ENCODE measurements around the gene SLC17A9. TPM values are rescaled to one million over a fixed set of nuclear protein-coding genes. Genes with fewer than 3 reads are reported as not detected.

The SLC17A9 gene
- total and polyA plus RNA-seq, 10 of the 15 experiments (the other 5 are each of a cell fraction or from before 2014, with no cell fraction given) = 0.72 to 74.1 (median 29.4) TPM

DNA sequence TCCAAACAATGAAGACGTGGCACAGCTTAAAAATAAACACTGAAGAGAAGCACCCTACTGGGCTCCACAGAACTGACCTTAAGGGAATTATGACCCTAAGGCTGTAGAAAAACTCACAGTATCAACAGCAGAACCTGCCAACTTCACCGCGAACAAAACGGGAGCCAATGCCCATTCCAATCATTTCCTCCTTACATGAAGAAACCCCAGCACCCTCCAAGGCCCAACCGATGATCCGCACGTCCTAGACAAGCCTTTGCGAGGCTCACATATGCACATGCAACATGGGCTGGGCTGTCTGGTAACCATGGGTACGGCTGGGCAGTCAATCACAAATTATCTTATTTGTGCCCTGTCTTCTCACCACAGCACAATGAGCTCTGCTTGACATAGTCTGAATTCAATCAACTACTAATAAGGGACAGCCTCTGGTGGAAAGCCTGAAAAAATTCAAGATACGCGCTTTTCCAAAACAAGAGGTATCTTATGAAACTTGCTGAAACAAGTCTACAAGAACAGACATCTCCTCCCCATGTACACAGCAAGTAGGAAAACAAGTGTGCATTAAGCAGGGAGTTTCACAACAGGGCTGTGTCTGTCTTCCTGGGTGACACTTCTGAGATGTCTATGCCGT lies 27.9 kb upstream of the SLC17A9 start (continued):
- TF ChIP-seq, protein P1, sequence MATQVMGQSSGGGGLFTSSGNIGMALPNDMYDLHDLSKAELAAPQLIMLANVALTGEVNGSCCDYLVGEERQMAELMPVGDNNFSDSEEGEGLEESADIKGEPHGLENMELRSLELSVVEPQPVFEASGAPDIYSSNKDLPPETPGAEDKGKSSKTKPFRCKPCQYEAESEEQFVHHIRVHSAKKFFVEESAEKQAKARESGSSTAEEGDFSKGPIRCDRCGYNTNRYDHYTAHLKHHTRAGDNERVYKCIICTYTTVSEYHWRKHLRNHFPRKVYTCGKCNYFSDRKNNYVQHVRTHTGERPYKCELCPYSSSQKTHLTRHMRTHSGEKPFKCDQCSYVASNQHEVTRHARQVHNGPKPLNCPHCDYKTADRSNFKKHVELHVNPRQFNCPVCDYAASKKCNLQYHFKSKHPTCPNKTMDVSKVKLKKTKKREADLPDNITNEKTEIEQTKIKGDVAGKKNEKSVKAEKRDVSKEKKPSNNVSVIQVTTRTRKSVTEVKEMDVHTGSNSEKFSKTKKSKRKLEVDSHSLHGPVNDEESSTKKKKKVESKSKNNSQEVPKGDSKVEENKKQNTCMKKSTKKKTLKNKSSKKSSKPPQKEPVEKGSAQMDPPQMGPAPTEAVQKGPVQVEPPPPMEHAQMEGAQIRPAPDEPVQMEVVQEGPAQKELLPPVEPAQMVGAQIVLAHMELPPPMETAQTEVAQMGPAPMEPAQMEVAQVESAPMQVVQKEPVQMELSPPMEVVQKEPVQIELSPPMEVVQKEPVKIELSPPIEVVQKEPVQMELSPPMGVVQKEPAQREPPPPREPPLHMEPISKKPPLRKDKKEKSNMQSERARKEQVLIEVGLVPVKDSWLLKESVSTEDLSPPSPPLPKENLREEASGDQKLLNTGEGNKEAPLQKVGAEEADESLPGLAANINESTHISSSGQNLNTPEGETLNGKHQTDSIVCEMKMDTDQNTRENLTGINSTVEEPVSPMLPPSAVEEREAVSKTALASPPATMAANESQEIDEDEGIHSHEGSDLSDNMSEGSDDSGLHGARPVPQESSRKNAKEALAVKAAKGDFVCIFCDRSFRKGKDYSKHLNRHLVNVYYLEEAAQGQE (IDR thresholded peaks at IDR 0.05; ENCODE audit: low read depth, low read length) = no peak

DNA sequence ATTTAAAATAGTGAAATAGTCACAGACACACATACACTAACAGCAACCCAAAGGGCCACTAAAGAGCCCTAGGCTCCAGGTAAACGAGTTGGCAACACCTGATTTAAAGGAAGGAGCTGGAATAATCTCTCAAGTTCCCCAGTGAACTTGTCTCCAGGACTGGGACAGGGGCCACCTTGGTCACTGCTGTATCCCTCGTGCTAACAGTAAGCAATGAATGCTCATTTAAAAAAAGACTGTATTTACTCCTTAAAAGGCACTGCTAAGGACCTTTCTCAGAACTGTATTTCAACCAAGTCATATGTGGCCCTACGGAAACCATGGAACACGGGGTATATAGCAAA lies 27.5 kb upstream of the SLC17A9 start:
- DNase-seq (ENCODE audit: low read depth, low spot score) (no peak), ATAC-seq (no peak), FAIRE-seq (no peak)
- intact Hi-C loops (cut with micrococcal nuclease; ENCODE audit: unreplicated experiment) (no loop called here), in situ Hi-C loops (cut with MboI) (no loop called here)
- no peaks in the 10 kb centered on the region; a peak in 1 of 4 replicates for H3K36me3 ChIP-seq (ENCODE audit: control insufficient read depth in 2 of 2, insufficient read depth in 2 of 2, low read length in 1 of 2)
- ChIA-PET RAD21 (ENCODE audit: unreplicated experiment) (interaction anchor here (0.6 to 1.8 kb wide), 5 partner anchors 10 to 102 kb away, joined by 3 to 5 read pairs (median 4); no protein-coding TSS in a partner anchor), POLR2A (interaction anchor here (0.7 to 5.4 kb wide), 6 partner anchors 9 to 88 kb away, joined by 3 to 59 read pairs (median 6); partner anchors contain the start of genes GID8, SLC17A9 and TCFL5), SMC1A (ENCODE audit: uncharacterized antibody, unreplicated experiment) (interaction anchor here (1.1 to 2.1 kb wide), 4 partner anchors 23 to 47 kb away, joined by 3 to 5 read pairs (median 4); no protein-coding TSS in a partner anchor), CTCF (interaction anchor here (0.6 to 2.6 kb wide), 5 partner anchors 9 to 87 kb away, joined by 3 to 14 read pairs (median 5); no protein-coding TSS in a partner anchor)
- TF ChIP-seq, protein P2, sequence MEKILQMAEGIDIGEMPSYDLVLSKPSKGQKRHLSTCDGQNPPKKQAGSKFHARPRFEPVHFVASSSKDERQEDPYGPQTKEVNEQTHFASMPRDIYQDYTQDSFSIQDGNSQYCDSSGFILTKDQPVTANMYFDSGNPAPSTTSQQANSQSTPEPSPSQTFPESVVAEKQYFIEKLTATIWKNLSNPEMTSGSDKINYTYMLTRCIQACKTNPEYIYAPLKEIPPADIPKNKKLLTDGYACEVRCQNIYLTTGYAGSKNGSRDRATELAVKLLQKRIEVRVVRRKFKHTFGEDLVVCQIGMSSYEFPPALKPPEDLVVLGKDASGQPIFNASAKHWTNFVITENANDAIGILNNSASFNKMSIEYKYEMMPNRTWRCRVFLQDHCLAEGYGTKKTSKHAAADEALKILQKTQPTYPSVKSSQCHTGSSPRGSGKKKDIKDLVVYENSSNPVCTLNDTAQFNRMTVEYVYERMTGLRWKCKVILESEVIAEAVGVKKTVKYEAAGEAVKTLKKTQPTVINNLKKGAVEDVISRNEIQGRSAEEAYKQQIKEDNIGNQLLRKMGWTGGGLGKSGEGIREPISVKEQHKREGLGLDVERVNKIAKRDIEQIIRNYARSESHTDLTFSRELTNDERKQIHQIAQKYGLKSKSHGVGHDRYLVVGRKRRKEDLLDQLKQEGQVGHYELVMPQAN (conservative IDR thresholded peaks at IDR 0.05) = 0 out of 2 replicates have a peak, but pooled peaks have one; percentile 8
- TF ChIP-seq MEF2A (IDR thresholded peaks at IDR 0.05; ENCODE audit: insufficient read depth, low read depth, low read length) (no peak), RB1 (IDR thresholded peaks at IDR 0.05; ENCODE audit: borderline replicate concordance) (no peak), TCF12 (IDR thresholded peaks at IDR 0.05; ENCODE audit: low read depth, low read length) (no peak), CREB1 (IDR thresholded peaks at IDR 0.05; ENCODE audit: low read depth) (no peak)
- TF ChIP-seq, protein P3, sequence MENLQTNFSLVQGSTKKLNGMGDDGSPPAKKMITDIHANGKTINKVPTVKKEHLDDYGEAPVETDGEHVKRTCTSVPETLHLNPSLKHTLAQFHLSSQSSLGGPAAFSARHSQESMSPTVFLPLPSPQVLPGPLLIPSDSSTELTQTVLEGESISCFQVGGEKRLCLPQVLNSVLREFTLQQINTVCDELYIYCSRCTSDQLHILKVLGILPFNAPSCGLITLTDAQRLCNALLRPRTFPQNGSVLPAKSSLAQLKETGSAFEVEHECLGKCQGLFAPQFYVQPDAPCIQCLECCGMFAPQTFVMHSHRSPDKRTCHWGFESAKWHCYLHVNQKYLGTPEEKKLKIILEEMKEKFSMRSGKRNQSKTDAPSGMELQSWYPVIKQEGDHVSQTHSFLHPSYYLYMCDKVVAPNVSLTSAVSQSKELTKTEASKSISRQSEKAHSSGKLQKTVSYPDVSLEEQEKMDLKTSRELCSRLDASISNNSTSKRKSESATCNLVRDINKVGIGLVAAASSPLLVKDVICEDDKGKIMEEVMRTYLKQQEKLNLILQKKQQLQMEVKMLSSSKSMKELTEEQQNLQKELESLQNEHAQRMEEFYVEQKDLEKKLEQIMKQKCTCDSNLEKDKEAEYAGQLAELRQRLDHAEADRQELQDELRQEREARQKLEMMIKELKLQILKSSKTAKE (IDR thresholded peaks at IDR 0.05; ENCODE audit: low read depth, poor library complexity, severe bottlenecking) = no peak
- TF ChIP-seq, protein P4, sequence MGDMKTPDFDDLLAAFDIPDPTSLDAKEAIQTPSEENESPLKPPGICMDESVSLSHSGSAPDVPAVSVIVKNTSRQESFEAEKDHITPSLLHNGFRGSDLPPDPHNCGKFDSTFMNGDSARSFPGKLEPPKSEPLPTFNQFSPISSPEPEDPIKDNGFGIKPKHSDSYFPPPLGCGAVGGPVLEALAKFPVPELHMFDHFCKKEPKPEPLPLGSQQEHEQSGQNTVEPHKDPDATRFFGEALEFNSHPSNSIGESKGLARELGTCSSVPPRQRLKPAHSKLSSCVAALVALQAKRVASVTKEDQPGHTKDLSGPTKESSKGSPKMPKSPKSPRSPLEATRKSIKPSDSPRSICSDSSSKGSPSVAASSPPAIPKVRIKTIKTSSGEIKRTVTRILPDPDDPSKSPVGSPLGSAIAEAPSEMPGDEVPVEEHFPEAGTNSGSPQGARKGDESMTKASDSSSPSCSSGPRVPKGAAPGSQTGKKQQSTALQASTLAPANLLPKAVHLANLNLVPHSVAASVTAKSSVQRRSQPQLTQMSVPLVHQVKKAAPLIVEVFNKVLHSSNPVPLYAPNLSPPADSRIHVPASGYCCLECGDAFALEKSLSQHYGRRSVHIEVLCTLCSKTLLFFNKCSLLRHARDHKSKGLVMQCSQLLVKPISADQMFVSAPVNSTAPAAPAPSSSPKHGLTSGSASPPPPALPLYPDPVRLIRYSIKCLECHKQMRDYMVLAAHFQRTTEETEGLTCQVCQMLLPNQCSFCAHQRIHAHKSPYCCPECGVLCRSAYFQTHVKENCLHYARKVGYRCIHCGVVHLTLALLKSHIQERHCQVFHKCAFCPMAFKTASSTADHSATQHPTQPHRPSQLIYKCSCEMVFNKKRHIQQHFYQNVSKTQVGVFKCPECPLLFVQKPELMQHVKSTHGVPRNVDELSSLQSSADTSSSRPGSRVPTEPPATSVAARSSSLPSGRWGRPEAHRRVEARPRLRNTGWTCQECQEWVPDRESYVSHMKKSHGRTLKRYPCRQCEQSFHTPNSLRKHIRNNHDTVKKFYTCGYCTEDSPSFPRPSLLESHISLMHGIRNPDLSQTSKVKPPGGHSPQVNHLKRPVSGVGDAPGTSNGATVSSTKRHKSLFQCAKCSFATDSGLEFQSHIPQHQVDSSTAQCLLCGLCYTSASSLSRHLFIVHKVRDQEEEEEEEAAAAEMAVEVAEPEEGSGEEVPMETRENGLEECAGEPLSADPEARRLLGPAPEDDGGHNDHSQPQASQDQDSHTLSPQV (IDR thresholded peaks at IDR 0.05) = no peak
- H3K79me2 ChIP-seq (ENCODE audit: control insufficient read depth, insufficient read depth, low read length) = peaks cover 99% of the 10 kb centered on the region
- H2AFZ ChIP-seq (ENCODE audit: control insufficient read depth, low read depth, low read length) = no peak overlapping the region
- H3K27ac ChIP-seq (ENCODE audit: control insufficient read depth, insufficient read depth) = peak overlapping the region; percentile 96
- H3K9me3 ChIP-seq (replicated peaks; ENCODE audit: control insufficient read depth, insufficient read depth, low read length) = no peaks in the 10 kb centered on the region
- peak overlapping the region; percentile 83 for H3K9ac ChIP-seq (ENCODE audit: control insufficient read depth, insufficient read depth, low read length)
- H3K4me1 ChIP-seq (ENCODE audit: control insufficient read depth, insufficient read depth, low read length) = peaks cover 30% of the 10 kb centered on the region
- BruUV-seq (replicated peaks) = no TSS peak
- H4K20me1 ChIP-seq (ENCODE audit: control insufficient read depth, insufficient read depth) = peaks cover 17% of the 10 kb centered on the region
- H3K27me3 ChIP-seq (replicated peaks in 1 of 2; ENCODE audit: control insufficient read depth in 2 of 2, insufficient read depth in 2 of 2, low read length in 1 of 2) = no peaks in the 10 kb centered on the region
- H3K4me2 ChIP-seq (ENCODE audit: control insufficient read depth, insufficient read depth) = peak overlapping the region; percentile 96
- WGBS (ENCODE audit: insufficient coverage, insufficient replicate concordance, low lambda C conversion rate, missing lambda C conversion rate) = 0% methylated on average over 4 of the region's 4 CpGs
- peak overlapping the region; percentile 64 for H3K4me3 ChIP-seq
